NB4 (cell line): ENCODE measurements around the gene STK38.

Experiments
- CTCF ChIP-seq: IDR thresholded peaks from one replicate; pipeline ENCODE4 v1.5.1; 2012; ENCODE audit warnings: low read depth, low read length
- MAX ChIP-seq: IDR thresholded peaks from 2 replicates; pipeline ENCODE4 v1.6.1; 2011; ENCODE audit warnings: low read depth, low read length
- POLR2A ChIP-seq: IDR thresholded peaks from 2 replicates; pipeline ENCODE4 v1.6.1; 2011; ENCODE audit warnings: mild to moderate bottlenecking; ENCODE audit not compliant: insufficient read length; ENCODE audit errors: extremely low read depth

- TF ChIP-seq CTCF (no peak), POLR2A (no peak), MAX (no peak)
Observed at GRCh38 chr6:36542041-36542440, 5.2 kb downstream of the STK38 start.
